Measurements from ENCODE around the gene RNF220.

GRCh38 chr1:44424747-44425146 is 19.7 kb downstream of the RNF220 start:
- TF ChIP-seq CTCF (IDR thresholded peaks at IDR 0.05), result no peak
- no peak for TF ChIP-seq POLR2A (IDR thresholded peaks at IDR 0.05)
- TF ChIP-seq POLR2AphosphoS5 (IDR thresholded peaks at IDR 0.05), result no peak
- no peak for TF ChIP-seq EP300 (IDR thresholded peaks at IDR 0.05)
